ENCODE results near the gene OR2T10.
"Not testable (repeated sequence)": the region's sequence is repeated elsewhere in the genome, so short reads cannot be mapped to it uniquely, and the experiment has no call there.

OR2T10 gene

GRCh38 chr1:248562672-248563071 is 34.8 kb downstream of the OR2T10 start, which contains the start of gene OR2T29:
Gene OR2T29, minus strand, starts transcription at chr1:248562772. Its CDS starts 3,281 bp downstream, at chr1:248559491.
- TF ChIP-seq POLR2AphosphoS5 (IDR thresholded peaks at IDR 0.05; ENCODE audit: low read depth, low read length); REST (IDR thresholded peaks at IDR 0.05; ENCODE audit: insufficient read depth in 1 of 2, low read depth in 2 of 2, low read length in 2 of 2); TAF1 (IDR thresholded peaks at IDR 0.05; ENCODE audit: borderline replicate concordance, insufficient read depth, low read length): not testable (repeated sequence)

Data from PFSK-1 (cell line).